Activated CD8-positive, alpha-beta memory T cell treated with anti-CD3 and anti-CD28 coated beads, Interleukin-2, amount 50 U/mL, for 1 hour (primary cell): Measurements from ENCODE around the gene C8B.

Experiments
- DNase-seq: peaks from one replicate; pipeline ENCODE4 v3.0.0-alpha.2; 2020; ENCODE audit errors: extremely low read depth

C8B gene

GRCh38 chr1:56972976-56973375 is 7.2 kb upstream of the C8B start:
- DNase-seq = no peak

GRCh38 chr1:56970280-56970679 is 4.5 kb upstream of the C8B start:
- DNase-seq = no peak

GRCh38 chr1:56968878-56969495 is 3.2 kb upstream of the C8B start:
- no peak for DNase-seq

GRCh38 chr1:56967900-56968832 is 2.4 kb upstream of the C8B start:
- no peak for DNase-seq

- no peak for DNase-seq
These were observed 1.5 kb upstream of the C8B start for GRCh38 chr1:56967355-56967754.

- DNase-seq = no peak
These were observed 834 bp upstream of the C8B start for GRCh38 chr1:56966698-56966999.

GRCh38 chr1:56965191-56965590 is 624 bp downstream of the C8B start:
- DNase-seq = no peak

GRCh38 chr1:56964349-56965017 is 1.3 kb downstream of the C8B start:
- no peak for DNase-seq

GRCh38 chr1:56963667-56964066 is 2.1 kb downstream of the C8B start:
- no peak for DNase-seq

GRCh38 chr1:56961426-56961825 is 4.4 kb downstream of the C8B start:
- no peak for DNase-seq

GRCh38 chr1:56958526-56958925 is 7.3 kb downstream of the C8B start:
- DNase-seq = no peak

GRCh38 chr1:56957931-56958330 is 7.9 kb downstream of the C8B start:
- DNase-seq = no peak

GRCh38 chr1:56954664-56955063 is 11.2 kb downstream of the C8B start:
- DNase-seq = no peak

- DNase-seq = no peak
These were observed 12.4 kb downstream of the C8B start for GRCh38 chr1:56953386-56953785.

- DNase-seq = no peak
These were observed 13.3 kb downstream of the C8B start for GRCh38 chr1:56952501-56952900.

GRCh38 chr1:56948403-56949023 is 17.3 kb downstream of the C8B start:
- no peak for DNase-seq

- DNase-seq = no peak
These were observed 25.8 kb downstream of the C8B start for GRCh38 chr1:56940039-56940438.

GRCh38 chr1:56939209-56939608 is 26.6 kb downstream of the C8B start:
- no peak for DNase-seq

GRCh38 chr1:56938646-56939045 is 27.2 kb downstream of the C8B start:
- no peak for DNase-seq

GRCh38 chr1:56934430-56935060 is 31.3 kb downstream of the C8B start:
- no peak for DNase-seq

- DNase-seq = no peak
These were observed 32.2 kb downstream of the C8B start for GRCh38 chr1:56933606-56934005.

- no peak for DNase-seq
These were observed 32.7 kb downstream of the C8B start for GRCh38 chr1:56933161-56933560.
